ENCODE results near the gene HSD17B1.
"Not testable (repeated sequence)": the region's sequence is repeated elsewhere in the genome, so short reads cannot be mapped to it uniquely, and the experiment has no call there.

The HSD17B1 gene

GRCh38 chr17:42553866-42554249, 1.1 kb downstream of the HSD17B1 start:
- FAIRE-seq: no peak
- TF ChIP-seq POLR2A (IDR thresholded peaks at IDR 0.05; ENCODE audit: low read depth, low read length): no peak
- TF ChIP-seq POLR2AphosphoS5 (IDR thresholded peaks at IDR 0.05; ENCODE audit: low read depth, low read length): no peak
- TF ChIP-seq TAF1 (IDR thresholded peaks at IDR 0.05; ENCODE audit: borderline replicate concordance, low read depth, low read length): no peak
- no peak for DNase-seq (ENCODE audit: insufficient read length)

GRCh38 chr17:42554250-42555121, 1.8 kb downstream of the HSD17B1 start:
- DNase-seq (ENCODE audit: insufficient read length) (peak; percentile 93), FAIRE-seq (peak; percentile 91)
- TF ChIP-seq POLR2A (IDR thresholded peaks at IDR 0.05; ENCODE audit: low read depth, low read length) (peak; percentile 80; the same call in 1 of the 2 replicates), POLR2AphosphoS5 (IDR thresholded peaks at IDR 0.05; ENCODE audit: low read depth, low read length) (peak; percentile 70), TAF1 (IDR thresholded peaks at IDR 0.05; ENCODE audit: borderline replicate concordance, low read depth, low read length) (0 out of 2 replicates have a peak, but pooled peaks have one; percentile 35)

- TF ChIP-seq POLR2A (IDR thresholded peaks at IDR 0.05; ENCODE audit: low read depth, low read length) (no peak), POLR2AphosphoS5 (IDR thresholded peaks at IDR 0.05; ENCODE audit: low read depth, low read length) (no peak), TAF1 (IDR thresholded peaks at IDR 0.05; ENCODE audit: borderline replicate concordance, low read depth, low read length) (no peak)
- no peak for FAIRE-seq
- no peak for DNase-seq (ENCODE audit: insufficient read length)
These were observed 2.4 kb downstream of the HSD17B1 start for GRCh38 chr17:42555122-42555622.

- not testable (repeated sequence) for DNase-seq (ENCODE audit: insufficient read length)
These were observed 3.4 kb downstream of the HSD17B1 start for GRCh38 chr17:42555961-42556617.

GRCh38 chr17:42559075-42559474, 6.4 kb downstream of the HSD17B1 start:
- TF ChIP-seq TAF1 (IDR thresholded peaks at IDR 0.05; ENCODE audit: borderline replicate concordance, low read depth, low read length) (no peak), POLR2A (IDR thresholded peaks at IDR 0.05; ENCODE audit: low read depth, low read length) (no peak), POLR2AphosphoS5 (IDR thresholded peaks at IDR 0.05; ENCODE audit: low read depth, low read length) (no peak)
- no peak for FAIRE-seq
- DNase-seq (ENCODE audit: insufficient read length): no peak

More at GRCh38 chr17:42555961-42556617, 3.4 kb downstream of the HSD17B1 start:
- peak; percentile 67 for FAIRE-seq

- DNase-seq (ENCODE audit: insufficient read length): no peak
- TF ChIP-seq POLR2AphosphoS5 (IDR thresholded peaks at IDR 0.05; ENCODE audit: low read depth, low read length) (no peak), TAF1 (IDR thresholded peaks at IDR 0.05; ENCODE audit: borderline replicate concordance, low read depth, low read length) (no peak), POLR2A (IDR thresholded peaks at IDR 0.05; ENCODE audit: low read depth, low read length) (no peak)
- no peak for FAIRE-seq
These were observed 7.5 kb downstream of the HSD17B1 start for GRCh38 chr17:42560246-42560645.

GRCh38 chr17:42561897-42562387, 9.2 kb downstream of the HSD17B1 start, which contains the start of gene COASY:
COASY (plus strand) TSS chr17:42562148; CDS start chr17:42562623, 475 bp downstream.
- FAIRE-seq (peak; percentile 93), DNase-seq (ENCODE audit: insufficient read length) (peak; percentile 98)
- peak; percentile 85 for TF ChIP-seq TAF1 (IDR thresholded peaks at IDR 0.05; ENCODE audit: borderline replicate concordance, low read depth, low read length)
- peak; percentile 87 for TF ChIP-seq POLR2A (IDR thresholded peaks at IDR 0.05; ENCODE audit: low read depth, low read length)
- peak; percentile 84 for TF ChIP-seq POLR2AphosphoS5 (IDR thresholded peaks at IDR 0.05; ENCODE audit: low read depth, low read length)

GRCh38 chr17:42562388-42563142, 9.8 kb downstream of the HSD17B1 start:
- TF ChIP-seq POLR2AphosphoS5 (IDR thresholded peaks at IDR 0.05; ENCODE audit: low read depth, low read length) (no peak), POLR2A (IDR thresholded peaks at IDR 0.05; ENCODE audit: low read depth, low read length) (no peak), TAF1 (IDR thresholded peaks at IDR 0.05; ENCODE audit: borderline replicate concordance, low read depth, low read length) (no peak)
- no peak for DNase-seq (ENCODE audit: insufficient read length)
- FAIRE-seq: no peak

- TF ChIP-seq TAF1 (IDR thresholded peaks at IDR 0.05; ENCODE audit: borderline replicate concordance, low read depth, low read length): no peak
- TF ChIP-seq POLR2AphosphoS5 (IDR thresholded peaks at IDR 0.05; ENCODE audit: low read depth, low read length): no peak
- TF ChIP-seq POLR2A (IDR thresholded peaks at IDR 0.05; ENCODE audit: low read depth, low read length): no peak
- no peak for FAIRE-seq
- no peak for DNase-seq (ENCODE audit: insufficient read length)
These were observed 10.4 kb downstream of the HSD17B1 start for GRCh38 chr17:42563143-42563509.

GRCh38 chr17:42563543-42563942, 10.8 kb downstream of the HSD17B1 start:
- FAIRE-seq (no peak), DNase-seq (ENCODE audit: insufficient read length) (no peak)
- TF ChIP-seq POLR2A (IDR thresholded peaks at IDR 0.05; ENCODE audit: low read depth, low read length): no peak
- no peak for TF ChIP-seq POLR2AphosphoS5 (IDR thresholded peaks at IDR 0.05; ENCODE audit: low read depth, low read length)

GRCh38 chr17:42563950-42564349, 11.2 kb downstream of the HSD17B1 start:
- FAIRE-seq: no peak
- TF ChIP-seq TAF1 (IDR thresholded peaks at IDR 0.05; ENCODE audit: borderline replicate concordance, low read depth, low read length) (no peak), POLR2AphosphoS5 (IDR thresholded peaks at IDR 0.05; ENCODE audit: low read depth, low read length) (no peak), POLR2A (IDR thresholded peaks at IDR 0.05; ENCODE audit: low read depth, low read length) (no peak)
- DNase-seq (ENCODE audit: insufficient read length): no peak
